Nephron (organoid): ENCODE results near the gene CASQ2.

ENCODE experiments used
- H3K27ac Mint-ChIP-seq, 3 experiments: 2 replicates each; pipeline ENCODE4 v1.8.0; 2020; ENCODE audit warnings: mixed read lengths in 3 of 3, mild to moderate bottlenecking in 2 of 3, moderate library complexity in 1 of 3
- H3K27me3 Mint-ChIP-seq: 2 replicates; pipeline ENCODE4 v1.8.0; 2021; ENCODE audit warnings: low read depth, mild to moderate bottlenecking, moderate library complexity, mixed read lengths
- H3K36me3 Mint-ChIP-seq: 2 replicates; pipeline ENCODE4 v1.8.0; 2020; ENCODE audit warnings: low read depth, mixed read lengths
- H3K4me1 Mint-ChIP-seq: 2 replicates; pipeline ENCODE4 v1.8.0; 2020; ENCODE audit warnings: mixed read lengths
- H3K4me3 Mint-ChIP-seq, 3 experiments: 2 replicates each; pipeline ENCODE4 v1.8.0; 2020; ENCODE audit warnings: mild to moderate bottlenecking in 3 of 3, mixed read lengths in 3 of 3, moderate library complexity in 2 of 3
- H3K9me3 Mint-ChIP-seq: 2 replicates; pipeline ENCODE4 v1.8.0; 2020; ENCODE audit warnings: mixed read lengths
- CTCF ChIP-seq, 3 experiments: fragments of 200-600 bp; sonication (generic); IDR thresholded peaks; one replicate each; pipeline ENCODE4 v1.5.0; 2021; ENCODE audit warnings: antibody characterized with exemption in 3 of 3; ENCODE audit not compliant: unreplicated experiment in 3 of 3

The CASQ2 gene

GRCh38 chr1:115654663-115655305, 113.7 kb downstream of the CASQ2 start:
- peak overlapping the region; percentile 28 to 39 (median 38) for H3K4me3 Mint-ChIP-seq
- H3K4me1 Mint-ChIP-seq, result peaks cover 31% of the 10 kb centered on the region
- no peaks in the 10 kb centered on the region for H3K27me3 Mint-ChIP-seq
- H3K27ac Mint-ChIP-seq, result peak overlapping the region; percentile 81 to 90 (median 85)
- no peaks in the 10 kb centered on the region for H3K9me3 Mint-ChIP-seq
- no peak for TF ChIP-seq CTCF (IDR thresholded peaks at IDR 0.05; ENCODE audit: unreplicated experiment in 3 of 3)
- peaks cover 45% of the 10 kb centered on the region for H3K36me3 Mint-ChIP-seq

DNA sequence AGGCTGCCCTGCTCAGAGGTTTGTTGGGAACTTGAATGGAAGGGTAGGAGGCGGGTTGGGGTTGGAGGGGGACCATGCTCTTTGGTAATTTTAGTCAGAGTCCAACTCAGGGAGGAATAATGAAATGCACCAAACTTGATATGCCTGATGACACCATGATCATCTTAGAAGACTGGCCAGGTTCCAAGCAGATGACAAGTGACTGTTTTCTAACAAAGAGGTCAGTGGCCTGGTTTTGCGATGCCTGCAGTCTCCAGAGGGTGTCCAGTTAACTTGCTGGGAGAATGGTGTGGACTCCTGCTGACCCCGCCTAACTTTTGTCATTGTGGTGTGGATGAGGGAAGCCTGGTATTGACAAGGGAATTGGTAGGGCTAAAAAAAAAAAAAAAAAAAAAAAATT, 114.4 kb downstream of the CASQ2 start:
- TF ChIP-seq CTCF (IDR thresholded peaks at IDR 0.05; ENCODE audit: unreplicated experiment in 3 of 3), result no peak
- H3K4me3 Mint-ChIP-seq, result no peak overlapping the region
- no peaks in the 10 kb centered on the region for H3K9me3 Mint-ChIP-seq
- H3K27me3 Mint-ChIP-seq, result no peaks in the 10 kb centered on the region
- peak overlapping the region in 2 of 3 experiments; percentile 75 to 90 for H3K27ac Mint-ChIP-seq
- H3K4me1 Mint-ChIP-seq, result peaks cover 35% of the 10 kb centered on the region
- H3K36me3 Mint-ChIP-seq, result peaks cover 39% of the 10 kb centered on the region

- Mint-ChIP-seq H3K27me3 (no peaks in the 10 kb centered on the region), H3K9me3 (no peaks in the 10 kb centered on the region), H3K4me1 (peaks cover 35% of the 10 kb centered on the region), H3K4me3 (no peak overlapping the region), H3K27ac (peak overlapping the region in 1 of 3 experiments; percentile 18), H3K36me3 (peaks cover 23% of the 10 kb centered on the region)
- TF ChIP-seq CTCF (IDR thresholded peaks at IDR 0.05; ENCODE audit: unreplicated experiment in 3 of 3), result no peak
These were observed 116.2 kb downstream of the CASQ2 start for GRCh38 chr1:115652236-115652788.

DNA sequence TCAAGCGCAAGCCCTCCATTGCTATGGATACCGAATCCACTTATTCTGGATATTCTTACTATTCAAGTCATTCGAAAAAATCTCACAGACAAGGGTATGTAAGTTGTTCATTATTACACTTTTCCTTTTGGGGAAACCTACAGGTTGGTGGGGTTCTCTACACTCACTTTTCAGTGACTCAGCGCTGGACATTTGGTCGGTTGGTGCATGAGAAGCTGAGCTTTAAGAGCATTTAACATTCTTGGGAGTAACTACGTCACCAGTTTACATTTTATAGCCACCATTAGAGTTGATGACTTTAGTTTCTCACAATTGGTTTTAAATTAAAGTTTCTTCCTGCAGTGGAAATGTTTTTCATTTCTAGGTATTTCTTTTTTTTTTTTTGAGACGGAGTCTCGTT, 117.1 kb downstream of the CASQ2 start:
- Mint-ChIP-seq H3K27me3 (no peaks in the 10 kb centered on the region), H3K9me3 (no peaks in the 10 kb centered on the region), H3K4me3 (no peak overlapping the region), H3K4me1 (peaks cover 35% of the 10 kb centered on the region), H3K27ac (no peak overlapping the region), H3K36me3 (peaks cover 18% of the 10 kb centered on the region)
- TF ChIP-seq CTCF (IDR thresholded peaks at IDR 0.05; ENCODE audit: unreplicated experiment in 3 of 3), result no peak

GRCh38 chr1:115650961-115651360, 117.6 kb downstream of the CASQ2 start:
- TF ChIP-seq CTCF (IDR thresholded peaks at IDR 0.05; ENCODE audit: unreplicated experiment in 3 of 3), result no peak
- Mint-ChIP-seq H3K36me3 (peaks cover 18% of the 10 kb centered on the region), H3K27ac (no peak overlapping the region), H3K4me3 (no peak overlapping the region), H3K9me3 (no peaks in the 10 kb centered on the region), H3K4me1 (peaks cover 35% of the 10 kb centered on the region), H3K27me3 (no peaks in the 10 kb centered on the region)
